ENCODE measurements around the gene OMA1. TPM values are rescaled to one million over a fixed set of nuclear protein-coding genes. Genes with fewer than 3 reads are reported as not detected.

Gene OMA1
- total RNA-seq, 1 donor from 2014 or later, result 33.4 TPM

- H3K27me3 ChIP-seq (ENCODE audit: low read depth), result no peaks in the 10 kb centered on the region
- no peak overlapping the region for H3K4me3 ChIP-seq
- no peak for ATAC-seq
- no peak overlapping the region for H3K27ac ChIP-seq
- no peaks in the 10 kb centered on the region for H3K36me3 ChIP-seq
- DNase-seq, result no peak
- no peaks in the 10 kb centered on the region for H3K9me3 ChIP-seq
- intact Hi-C loops (cut with DNase I), result no loop called here
- H3K4me1 ChIP-seq, result no peaks in the 10 kb centered on the region
- no peak for TF ChIP-seq CTCF (IDR thresholded peaks at IDR 0.05)
These were observed 94.8 kb downstream of the OMA1 start for GRCh38 chr1:58451560-58452191.

- TF ChIP-seq CTCF (IDR thresholded peaks at IDR 0.05), result no peak
- H3K36me3 ChIP-seq, result no peaks in the 10 kb centered on the region
- intact Hi-C loops (cut with DNase I), result no loop called here
- DNase-seq (no peak), ATAC-seq (no peak)
- H3K27ac ChIP-seq, result no peak overlapping the region
- no peaks in the 10 kb centered on the region for H3K9me3 ChIP-seq
- H3K4me3 ChIP-seq, result no peak overlapping the region
- no peaks in the 10 kb centered on the region for H3K4me1 ChIP-seq
- no peaks in the 10 kb centered on the region for H3K27me3 ChIP-seq (ENCODE audit: low read depth)
These were observed 98.6 kb downstream of the OMA1 start for GRCh38 chr1:58447886-58448285.

DNA sequence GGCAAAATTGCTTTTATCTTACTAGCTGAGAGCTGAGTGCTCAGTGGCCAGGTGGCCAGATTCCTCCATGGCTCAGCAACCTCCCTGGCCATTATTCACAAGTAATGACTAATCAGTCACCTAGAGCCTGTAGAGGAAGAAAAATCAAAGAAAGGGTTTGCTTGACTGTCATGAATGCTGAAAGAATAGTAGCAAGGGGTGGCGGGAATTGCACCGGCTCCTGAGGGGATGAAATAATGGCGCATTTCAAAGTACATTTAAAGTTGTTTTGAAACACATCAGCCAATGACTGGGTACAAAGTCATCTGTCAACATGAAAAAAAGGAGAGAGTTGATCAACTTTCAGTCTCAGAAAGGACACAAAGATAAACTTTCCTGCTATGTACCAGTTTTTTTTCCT, 99.5 kb downstream of the OMA1 start:
- no peaks in the 10 kb centered on the region for H3K4me1 ChIP-seq
- ATAC-seq (no peak), DNase-seq (no peak)
- intact Hi-C loops (cut with DNase I), result no loop called here
- no peak for TF ChIP-seq CTCF (IDR thresholded peaks at IDR 0.05)
- H3K9me3 ChIP-seq, result no peaks in the 10 kb centered on the region
- H3K27me3 ChIP-seq (ENCODE audit: low read depth), result no peaks in the 10 kb centered on the region
- H3K27ac ChIP-seq, result no peak overlapping the region
- no peaks in the 10 kb centered on the region for H3K36me3 ChIP-seq
- no peak overlapping the region for H3K4me3 ChIP-seq

DNA sequence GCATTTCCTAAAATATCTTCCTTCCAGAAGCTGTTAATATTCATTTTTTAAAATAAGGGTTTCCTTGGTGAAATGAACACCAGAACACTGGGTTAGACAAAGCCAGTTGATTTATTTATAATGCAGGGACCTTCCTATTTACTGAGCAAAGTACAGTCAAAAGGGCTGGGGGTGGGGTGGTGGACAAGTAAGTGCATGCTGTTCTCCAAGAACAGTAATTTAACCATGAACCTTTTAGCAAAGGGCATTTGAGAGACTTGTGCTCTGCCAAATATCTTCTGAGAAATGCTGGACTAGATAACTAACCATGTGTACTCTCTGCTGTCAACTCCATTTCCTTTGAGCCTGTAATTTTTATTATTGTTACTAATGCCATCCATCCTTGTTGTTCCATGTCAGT, 100.2 kb downstream of the OMA1 start:
- no peak overlapping the region for H3K4me3 ChIP-seq
- no peaks in the 10 kb centered on the region for H3K4me1 ChIP-seq
- H3K36me3 ChIP-seq, result no peaks in the 10 kb centered on the region
- H3K9me3 ChIP-seq, result no peaks in the 10 kb centered on the region
- H3K27me3 ChIP-seq (ENCODE audit: low read depth), result no peaks in the 10 kb centered on the region
- intact Hi-C loops (cut with DNase I), result no loop called here
- TF ChIP-seq CTCF (IDR thresholded peaks at IDR 0.05), result no peak
- no peak overlapping the region for H3K27ac ChIP-seq
- ATAC-seq (no peak), DNase-seq (no peak)

- Histone ChIP-seq H3K27ac (no peak overlapping the region), H3K9me3 (no peaks in the 10 kb centered on the region), H3K4me3 (no peak overlapping the region), H3K36me3 (no peaks in the 10 kb centered on the region), H3K27me3 (ENCODE audit: low read depth) (no peaks in the 10 kb centered on the region), H3K4me1 (no peaks in the 10 kb centered on the region)
- no peak for DNase-seq
- no peak for ATAC-seq
- no peak for TF ChIP-seq CTCF (IDR thresholded peaks at IDR 0.05)
- intact Hi-C loops (cut with DNase I), result no loop called here
These were observed 102.3 kb downstream of the OMA1 start for GRCh38 chr1:58443986-58444868.

Data from lower lobe of right lung (tissue), 2 donors.